ENCODE data around the gene NEK10.

- no peak for TF ChIP-seq CTCF (conservative IDR thresholded peaks at IDR 0.05)
- no peak for TF ChIP-seq ZFX (IDR thresholded peaks at IDR 0.05)
Measured at GRCh38 chr3:27081992-27082607, 287.1 kb downstream of the NEK10 start.

Measured in C4-2B (cell line).